Liver (tissue), 9 donors: Measurements from ENCODE around the gene ETNPPL. TPM values are rescaled to one million over a fixed set of nuclear protein-coding genes. Genes with fewer than 3 reads are reported as not detected.

Experiments used
- DNase-seq: peaks from one replicate; pipeline ENCODE4 v3.0.0-alpha.2; 2017; ENCODE audit warnings: low spot score
- H3K27ac ChIP-seq, 2 donors: one replicate each; pipeline ENCODE4 v1.7.0; 2013; ENCODE audit warnings: inconsistent platforms in 2 of 2, low read length in 2 of 2, control low read depth in 1 of 2, low read depth in 1 of 2, mild to moderate bottlenecking in 1 of 2
- H3K27me3 ChIP-seq, 4 donors: one replicate each; pipeline versions ENCODE4 v1.6.1 to v1.7.0; 2013; ENCODE audit warnings: low read length in 3 of 4, inconsistent platforms in 1 of 4, mild to moderate bottlenecking in 1 of 4, moderate library complexity in 1 of 4; ENCODE audit not compliant: control insufficient read depth in 4 of 4, insufficient read depth in 4 of 4
- H3K36me3 ChIP-seq, 4 donors: one replicate each; pipeline versions ENCODE4 v1.6.1 to v1.7.0; 2013; ENCODE audit warnings: low read length in 3 of 4, mild to moderate bottlenecking in 3 of 4, low read depth in 1 of 4, moderate library complexity in 1 of 4; ENCODE audit not compliant: control insufficient read depth in 4 of 4, insufficient read depth in 3 of 4
- H3K4me1 ChIP-seq, 4 donors: one replicate each; pipeline versions ENCODE4 v1.6.1 to v1.7.0; 2013; ENCODE audit warnings: low read length in 3 of 4, mild to moderate bottlenecking in 3 of 4, moderate library complexity in 1 of 4; ENCODE audit not compliant: control insufficient read depth in 4 of 4, insufficient read depth in 4 of 4
- H3K4me3 ChIP-seq, 3 donors: one replicate each; pipeline versions ENCODE4 v1.6.1 to v1.7.0; 2013; ENCODE audit warnings: low read length in 3 of 3, control low read depth in 1 of 3, low read depth in 1 of 3, mild to moderate bottlenecking in 1 of 3
- H3K9ac ChIP-seq, 2 donors: one replicate each; pipeline ENCODE4 v1.7.0; 2013; ENCODE audit warnings: low read length in 2 of 2, mild to moderate bottlenecking in 2 of 2, moderate library complexity in 2 of 2, control low read depth in 1 of 2, low read depth in 1 of 2
- H3K9me3 ChIP-seq, 4 donors: one replicate each; pipeline versions ENCODE4 v1.6.1 to v1.7.0; 2013; ENCODE audit warnings: low read length in 3 of 4; ENCODE audit not compliant: control insufficient read depth in 4 of 4
- EGR1 ChIP-seq, 2 donors: IDR thresholded peaks; 2 replicates each; pipeline ENCODE4 v1.6.1; 2016 to 2018; ENCODE audit warnings: antibody characterized with exemption in 2 of 2, low read depth in 2 of 2
- FOXA1 ChIP-seq: IDR thresholded peaks from 2 replicates; pipeline ENCODE4 v1.6.1; 2016; ENCODE audit warnings: antibody characterized with exemption
- FOXA2 ChIP-seq: IDR thresholded peaks from 2 replicates; pipeline ENCODE4 v1.6.1; 2016; ENCODE audit warnings: antibody characterized with exemption
- GABPA ChIP-seq, 2 donors: IDR thresholded peaks in 1 of 2; conservative IDR thresholded peaks in 1 of 2; 2 replicates each; pipeline ENCODE4 v1.6.1; 2016; ENCODE audit warnings: antibody characterized with exemption in 2 of 2, mild to moderate bottlenecking in 1 of 2, moderate library complexity in 1 of 2
- HNF4A ChIP-seq, 2 donors: conservative IDR thresholded peaks; 2 replicates each; pipeline ENCODE4 v1.6.1; 2016; ENCODE audit warnings: antibody characterized with exemption in 2 of 2, mild to moderate bottlenecking in 2 of 2
- HNF4G ChIP-seq: IDR thresholded peaks from 2 replicates; pipeline ENCODE4 v1.6.1; 2016; ENCODE audit warnings: antibody characterized with exemption
- JUND ChIP-seq, 2 donors: IDR thresholded peaks; 2 replicates each; pipeline ENCODE4 v1.6.1; 2016; ENCODE audit warnings: antibody characterized with exemption in 2 of 2
- NR2F2 ChIP-seq: IDR thresholded peaks from 2 replicates; pipeline ENCODE4 v1.6.1; 2016; ENCODE audit warnings: antibody characterized with exemption
- RXRA ChIP-seq, 2 donors: IDR thresholded peaks; 2 replicates each; pipeline ENCODE4 v1.6.1; 2017 to 2018; ENCODE audit warnings: antibody characterized with exemption in 2 of 2, mild to moderate bottlenecking in 1 of 2
- SP1 ChIP-seq: IDR thresholded peaks from 2 replicates; pipeline ENCODE4 v1.6.1; 2018; ENCODE audit warnings: antibody characterized with exemption, mild to moderate bottlenecking
- TAF1 ChIP-seq: conservative IDR thresholded peaks from 2 replicates; pipeline ENCODE4 v1.6.1; 2016; ENCODE audit warnings: antibody characterized with exemption, mild to moderate bottlenecking
- YY1 ChIP-seq: IDR thresholded peaks from 2 replicates; pipeline ENCODE4 v1.6.1; 2016; ENCODE audit warnings: antibody characterized with exemption, mild to moderate bottlenecking
- WGBS: extraction: QIAGEN DNeasy Blood & Tissue Kit; methylation state at CpG from one replicate; pipeline ENCODE4 v1.1.7; 2013; 5-methylcytosine and 5-hydroxymethylcytosine counted together
- polyA plus RNA-seq, 2 donors: library from polyadenylated mRNA; stranded (reverse) in 1 of 2; unstranded in 1 of 2; fragments of 200-250 nt in 1 of 2; fragments of >200 nt in 1 of 2; fragmentation: Nextera tagmentation in 1 of 2; extraction: Ambion mirVana in 1 of 2; gene quantifications; one replicate each; pipeline versions ENCODE4 v1.2.1 to v1.2.3, GENCODE V29; 2013 to 2015
- total RNA-seq, 2 donors: library from RNA; depleted of rRNA; stranded (reverse); fragments of >200 nt; gene quantifications; one replicate each; pipeline ENCODE4 v1.2.3, GENCODE V29; 2014
- TF ChIP-seq, protein P1 (sequence below): IDR thresholded peaks from 2 replicates; pipeline ENCODE4 v1.6.1; 2016; ENCODE audit warnings: antibody characterized with exemption
- TF ChIP-seq, protein P2 (sequence below): IDR thresholded peaks from 2 replicates; pipeline ENCODE4 v1.6.1; 2016; ENCODE audit warnings: antibody characterized with exemption
- TF ChIP-seq, protein P3 (sequence below): IDR thresholded peaks from 2 replicates; pipeline ENCODE4 v1.6.1; 2016; ENCODE audit warnings: antibody characterized with exemption, mild to moderate bottlenecking
- TF ChIP-seq, protein P4 (sequence below): IDR thresholded peaks from 2 replicates; pipeline ENCODE4 v1.6.1; 2016; ENCODE audit warnings: antibody characterized with exemption
- donor health status: healthy.
- donor health status: healthy.
- donor health status: healthy.
- donor health status: healthy.
- donor health status: healthy.

Gene ETNPPL
- total and polyA plus RNA-seq, 4 donors, result 2.5 to 43.3 (median 25.3) TPM

DNA sequence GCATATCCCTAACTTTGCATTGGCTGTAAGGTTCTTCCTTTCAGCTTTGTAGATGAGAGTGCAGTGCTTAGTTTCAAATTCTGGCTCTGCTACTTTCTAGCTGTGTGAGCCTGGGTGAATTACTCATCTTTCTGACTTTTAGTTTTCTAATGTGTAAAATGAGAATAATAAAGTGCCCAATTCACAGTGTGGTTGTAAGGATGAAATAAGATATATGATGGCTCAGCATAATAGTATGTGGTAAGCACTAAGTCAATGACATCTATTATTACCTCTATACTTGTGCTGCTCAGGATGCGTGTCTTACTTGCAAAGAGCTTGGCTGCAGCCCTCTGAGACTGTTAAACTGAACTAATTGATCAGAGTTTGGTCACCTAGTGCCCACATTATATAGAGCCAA lies 30.6 kb upstream of the ETNPPL start:
- no peak for DNase-seq
- no peak overlapping the region for H3K27ac ChIP-seq
- H3K36me3 ChIP-seq, result no peaks in the 10 kb centered on the region
- H3K27me3 ChIP-seq, result no peaks in the 10 kb centered on the region
- H3K9ac ChIP-seq, result no peak overlapping the region
- no peak overlapping the region for H3K4me3 ChIP-seq
- WGBS, result 88% methylated on average over 1 of the region's 1 CpG
- no peaks in the 10 kb centered on the region for H3K9me3 ChIP-seq
- peaks cover 4 to 39% (median 35%) of the 10 kb centered on the region in 4 donors for H3K4me1 ChIP-seq
- TF ChIP-seq SP1 (no peak), HNF4A (conservative IDR thresholded peaks at IDR 0.05) (no peak), NR2F2 (no peak), YY1 (no peak), EGR1 (IDR thresholded peaks at IDR 0.05; ENCODE audit: low read depth in 2 of 2) (no peak), GABPA (IDR thresholded peaks at IDR 0.05 in 1 of 2, conservative IDR thresholded peaks at IDR 0.05 in 1 of 2) (no peak), FOXA2 (no peak), FOXA1 (no peak), RXRA (IDR thresholded peaks at IDR 0.05) (no peak)
- TF ChIP-seq, protein P1, sequence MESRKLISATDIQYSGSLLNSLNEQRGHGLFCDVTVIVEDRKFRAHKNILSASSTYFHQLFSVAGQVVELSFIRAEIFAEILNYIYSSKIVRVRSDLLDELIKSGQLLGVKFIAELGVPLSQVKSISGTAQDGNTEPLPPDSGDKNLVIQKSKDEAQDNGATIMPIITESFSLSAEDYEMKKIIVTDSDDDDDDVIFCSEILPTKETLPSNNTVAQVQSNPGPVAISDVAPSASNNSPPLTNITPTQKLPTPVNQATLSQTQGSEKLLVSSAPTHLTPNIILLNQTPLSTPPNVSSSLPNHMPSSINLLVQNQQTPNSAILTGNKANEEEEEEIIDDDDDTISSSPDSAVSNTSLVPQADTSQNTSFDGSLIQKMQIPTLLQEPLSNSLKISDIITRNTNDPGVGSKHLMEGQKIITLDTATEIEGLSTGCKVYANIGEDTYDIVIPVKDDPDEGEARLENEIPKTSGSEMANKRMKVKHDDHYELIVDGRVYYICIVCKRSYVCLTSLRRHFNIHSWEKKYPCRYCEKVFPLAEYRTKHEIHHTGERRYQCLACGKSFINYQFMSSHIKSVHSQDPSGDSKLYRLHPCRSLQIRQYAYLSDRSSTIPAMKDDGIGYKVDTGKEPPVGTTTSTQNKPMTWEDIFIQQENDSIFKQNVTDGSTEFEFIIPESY, result no peak
- TF ChIP-seq, protein P2, sequence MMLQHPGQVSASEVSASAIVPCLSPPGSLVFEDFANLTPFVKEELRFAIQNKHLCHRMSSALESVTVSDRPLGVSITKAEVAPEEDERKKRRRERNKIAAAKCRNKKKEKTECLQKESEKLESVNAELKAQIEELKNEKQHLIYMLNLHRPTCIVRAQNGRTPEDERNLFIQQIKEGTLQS, result no peak
- TF ChIP-seq, protein P3, sequence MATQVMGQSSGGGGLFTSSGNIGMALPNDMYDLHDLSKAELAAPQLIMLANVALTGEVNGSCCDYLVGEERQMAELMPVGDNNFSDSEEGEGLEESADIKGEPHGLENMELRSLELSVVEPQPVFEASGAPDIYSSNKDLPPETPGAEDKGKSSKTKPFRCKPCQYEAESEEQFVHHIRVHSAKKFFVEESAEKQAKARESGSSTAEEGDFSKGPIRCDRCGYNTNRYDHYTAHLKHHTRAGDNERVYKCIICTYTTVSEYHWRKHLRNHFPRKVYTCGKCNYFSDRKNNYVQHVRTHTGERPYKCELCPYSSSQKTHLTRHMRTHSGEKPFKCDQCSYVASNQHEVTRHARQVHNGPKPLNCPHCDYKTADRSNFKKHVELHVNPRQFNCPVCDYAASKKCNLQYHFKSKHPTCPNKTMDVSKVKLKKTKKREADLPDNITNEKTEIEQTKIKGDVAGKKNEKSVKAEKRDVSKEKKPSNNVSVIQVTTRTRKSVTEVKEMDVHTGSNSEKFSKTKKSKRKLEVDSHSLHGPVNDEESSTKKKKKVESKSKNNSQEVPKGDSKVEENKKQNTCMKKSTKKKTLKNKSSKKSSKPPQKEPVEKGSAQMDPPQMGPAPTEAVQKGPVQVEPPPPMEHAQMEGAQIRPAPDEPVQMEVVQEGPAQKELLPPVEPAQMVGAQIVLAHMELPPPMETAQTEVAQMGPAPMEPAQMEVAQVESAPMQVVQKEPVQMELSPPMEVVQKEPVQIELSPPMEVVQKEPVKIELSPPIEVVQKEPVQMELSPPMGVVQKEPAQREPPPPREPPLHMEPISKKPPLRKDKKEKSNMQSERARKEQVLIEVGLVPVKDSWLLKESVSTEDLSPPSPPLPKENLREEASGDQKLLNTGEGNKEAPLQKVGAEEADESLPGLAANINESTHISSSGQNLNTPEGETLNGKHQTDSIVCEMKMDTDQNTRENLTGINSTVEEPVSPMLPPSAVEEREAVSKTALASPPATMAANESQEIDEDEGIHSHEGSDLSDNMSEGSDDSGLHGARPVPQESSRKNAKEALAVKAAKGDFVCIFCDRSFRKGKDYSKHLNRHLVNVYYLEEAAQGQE, result no peak

DNA sequence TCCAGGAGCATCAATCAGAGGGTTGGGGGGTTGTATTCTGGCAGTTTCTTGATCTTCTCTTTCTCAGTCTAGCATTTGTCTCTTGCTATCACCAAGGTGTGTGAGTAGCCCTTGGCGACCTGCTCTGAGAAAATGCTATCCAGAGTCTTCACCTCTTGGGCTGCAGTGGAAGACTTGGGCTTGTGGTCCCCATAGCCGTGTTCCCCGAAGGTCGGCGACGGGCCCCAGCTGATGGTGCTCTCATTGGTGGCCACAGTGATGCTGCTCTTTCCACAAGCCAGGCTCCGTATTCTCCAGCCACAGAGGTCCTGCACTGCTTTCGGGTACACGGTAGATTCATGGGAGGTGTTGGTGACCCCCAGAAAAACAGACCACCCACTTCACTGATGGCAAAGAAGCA lies 25.9 kb upstream of the ETNPPL start:
- H3K9me3 ChIP-seq, result no peaks in the 10 kb centered on the region
- no peaks in the 10 kb centered on the region for H3K27me3 ChIP-seq
- H3K9ac ChIP-seq, result no peak overlapping the region
- no peaks in the 10 kb centered on the region for H3K36me3 ChIP-seq
- no peak for DNase-seq
- H3K4me3 ChIP-seq, result no peak overlapping the region
- TF ChIP-seq YY1, result no peak
- no peak for TF ChIP-seq TAF1
- TF ChIP-seq, protein P4, sequence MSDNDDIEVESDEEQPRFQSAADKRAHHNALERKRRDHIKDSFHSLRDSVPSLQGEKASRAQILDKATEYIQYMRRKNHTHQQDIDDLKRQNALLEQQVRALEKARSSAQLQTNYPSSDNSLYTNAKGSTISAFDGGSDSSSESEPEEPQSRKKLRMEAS, result no peak
- no peak for TF ChIP-seq GABPA (IDR thresholded peaks at IDR 0.05 in 1 of 2, conservative IDR thresholded peaks at IDR 0.05 in 1 of 2)
- TF ChIP-seq FOXA2, result no peak
- no peak for TF ChIP-seq RXRA (IDR thresholded peaks at IDR 0.05)
- TF ChIP-seq, protein P2, result no peak
- no peak for TF ChIP-seq NR2F2
- no peak for TF ChIP-seq JUND (IDR thresholded peaks at IDR 0.05)
- TF ChIP-seq FOXA1, result no peak
- no peak for TF ChIP-seq HNF4G
- TF ChIP-seq, protein P1, result no peak
- 98% methylated on average over 9 of the region's 9 CpGs for WGBS
- H3K27ac ChIP-seq, result no peak overlapping the region
- H3K4me1 ChIP-seq, result peaks cover 2 to 27% (median 23%) of the 10 kb centered on the region in 4 donors
